ENCODE results near the gene PDCD4. TPM values are rescaled to one million over a fixed set of nuclear protein-coding genes. Genes with fewer than 3 reads are reported as not detected.

Gene PDCD4
- total RNA-seq, 1 donor from 2014 or later, result 77.9 TPM

DNA sequence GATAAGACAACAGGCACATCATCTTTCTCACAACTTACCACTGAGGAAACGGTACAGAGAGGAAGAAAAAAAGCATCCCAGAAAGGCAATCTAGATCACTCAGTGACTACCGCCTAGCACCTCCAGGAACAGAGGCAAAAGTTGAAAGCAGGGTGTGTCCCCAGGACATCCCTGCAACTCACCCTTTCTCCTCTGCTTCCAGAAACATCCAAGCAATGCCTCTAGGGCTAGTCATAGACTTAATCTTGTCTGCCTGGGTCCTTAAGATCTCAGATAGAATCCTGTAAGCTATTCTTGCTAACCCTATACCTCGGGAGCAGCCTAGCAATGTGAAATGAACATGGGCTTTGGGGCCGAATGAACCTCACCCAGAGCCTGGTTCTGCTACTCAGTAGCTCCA is 18.8 kb upstream of the PDCD4 start:
- no peaks in the 10 kb centered on the region for H3K36me3 ChIP-seq (ENCODE audit: control insufficient read depth, insufficient read depth, low read length)
- FAIRE-seq, result no peak
- peak; percentile 37 for DNase-seq (ENCODE audit: low read depth)
- H3K4me3 ChIP-seq (ENCODE audit: low read depth, low read length), result no peak overlapping the region
- H3K27me3 ChIP-seq (ENCODE audit: control insufficient read depth, insufficient read depth, low read length), result no peaks in the 10 kb centered on the region
- TF ChIP-seq CTCF (IDR thresholded peaks at IDR 0.05; ENCODE audit: insufficient read depth, low read length, severe bottlenecking), result no peak

GRCh38 chr10:110853921-110854605 is 17.7 kb upstream of the PDCD4 start:
- TF ChIP-seq CTCF (IDR thresholded peaks at IDR 0.05; ENCODE audit: insufficient read depth, low read length, severe bottlenecking), result no peak
- Histone ChIP-seq H3K27me3 (ENCODE audit: control insufficient read depth, insufficient read depth, low read length) (no peaks in the 10 kb centered on the region), H3K36me3 (ENCODE audit: control insufficient read depth, insufficient read depth, low read length) (no peaks in the 10 kb centered on the region), H3K4me3 (ENCODE audit: low read depth, low read length) (no peak overlapping the region)
- DNase-seq (ENCODE audit: low read depth) (no peak), FAIRE-seq (no peak)

GRCh38 chr10:110857265-110858171 is 14.2 kb upstream of the PDCD4 start:
- H3K36me3 ChIP-seq (ENCODE audit: control insufficient read depth, insufficient read depth, low read length), result no peaks in the 10 kb centered on the region
- H3K27me3 ChIP-seq (ENCODE audit: control insufficient read depth, insufficient read depth, low read length), result no peaks in the 10 kb centered on the region
- no peak overlapping the region for H3K4me3 ChIP-seq (ENCODE audit: low read depth, low read length)
- DNase-seq (ENCODE audit: low read depth) (peak; percentile 82), FAIRE-seq (no peak)
- peak; percentile 1 for TF ChIP-seq CTCF (IDR thresholded peaks at IDR 0.05; ENCODE audit: insufficient read depth, low read length, severe bottlenecking)

DNA sequence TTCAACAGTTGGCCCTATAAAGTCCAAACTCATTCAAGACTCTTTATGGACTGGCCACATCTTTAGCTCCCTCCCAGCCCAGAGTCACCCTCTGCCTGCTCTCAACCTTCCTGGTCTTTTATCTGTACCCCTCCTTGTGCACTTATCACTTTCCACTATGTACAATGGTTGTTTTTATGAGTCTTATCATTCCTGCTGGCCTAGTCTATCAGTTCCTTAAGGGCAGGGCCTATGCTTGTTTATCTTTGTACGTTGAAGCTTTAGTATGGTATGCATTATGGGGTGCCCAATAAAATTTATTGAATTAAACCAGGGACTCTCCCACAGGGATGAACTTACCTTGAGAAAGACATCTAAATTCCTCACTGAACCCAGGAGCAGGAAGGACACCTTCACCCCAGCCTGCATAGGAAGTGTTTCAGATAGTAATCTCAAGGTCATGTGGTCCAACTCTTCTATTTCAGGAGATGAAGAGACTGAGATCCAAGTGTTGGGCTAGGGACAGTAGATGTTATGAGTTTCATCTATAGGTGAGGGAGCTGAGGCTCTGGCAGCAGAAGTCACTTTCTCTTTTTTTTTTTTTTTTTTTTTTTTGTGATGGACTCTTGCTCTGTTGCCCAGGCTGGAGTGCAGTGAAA is 13.3 kb upstream of the PDCD4 start:
- DNase-seq (ENCODE audit: low read depth) (no peak), FAIRE-seq (no peak)
- no peaks in the 10 kb centered on the region for H3K36me3 ChIP-seq (ENCODE audit: control insufficient read depth, insufficient read depth, low read length)
- no peaks in the 10 kb centered on the region for H3K27me3 ChIP-seq (ENCODE audit: control insufficient read depth, insufficient read depth, low read length)
- TF ChIP-seq CTCF (IDR thresholded peaks at IDR 0.05; ENCODE audit: insufficient read depth, low read length, severe bottlenecking), result no peak
- H3K4me3 ChIP-seq (ENCODE audit: low read depth, low read length), result no peak overlapping the region

DNA sequence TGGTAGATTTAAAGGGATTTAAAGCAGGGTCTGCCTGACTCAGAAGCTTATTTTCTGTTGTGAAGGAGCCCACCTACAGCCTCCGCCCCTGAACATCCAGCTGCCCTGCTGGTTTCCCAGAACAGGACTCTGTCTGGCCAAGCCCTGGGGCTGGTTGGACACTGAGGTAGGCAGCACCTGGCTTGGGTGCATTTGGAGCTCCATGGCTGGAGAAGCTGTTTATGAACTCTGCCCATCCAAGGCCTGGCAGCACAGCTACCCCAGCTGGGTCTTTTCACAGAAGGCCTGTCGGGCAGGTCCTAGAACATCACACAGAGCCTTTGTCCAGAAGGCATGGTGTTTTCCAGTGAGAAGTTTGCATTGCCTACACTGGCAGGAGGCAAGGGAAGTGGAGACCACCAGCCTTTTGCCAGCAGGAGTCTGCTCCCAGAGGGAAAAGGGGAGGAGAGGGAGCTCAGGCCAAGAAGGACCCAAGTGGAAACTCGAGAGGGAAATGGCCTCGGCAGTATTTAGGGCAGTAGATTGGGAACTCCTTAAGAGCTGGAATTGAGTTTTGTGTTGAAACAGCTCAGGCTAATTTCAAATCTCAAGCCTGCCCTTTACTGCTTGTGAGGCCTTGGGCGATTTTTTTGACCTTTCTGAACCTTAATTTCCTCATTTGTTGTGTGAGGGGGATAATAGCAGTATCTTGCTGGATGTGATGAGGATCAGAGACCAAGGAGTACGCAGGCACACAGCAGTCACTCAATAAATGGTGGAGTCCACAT is 12.3 kb upstream of the PDCD4 start:
- TF ChIP-seq CTCF (IDR thresholded peaks at IDR 0.05; ENCODE audit: insufficient read depth, low read length, severe bottlenecking), result no peak
- no peak for FAIRE-seq
- H3K4me3 ChIP-seq (ENCODE audit: low read depth, low read length), result no peak overlapping the region
- no peaks in the 10 kb centered on the region for H3K36me3 ChIP-seq (ENCODE audit: control insufficient read depth, insufficient read depth, low read length)
- no peak for DNase-seq (ENCODE audit: low read depth)
- no peaks in the 10 kb centered on the region for H3K27me3 ChIP-seq (ENCODE audit: control insufficient read depth, insufficient read depth, low read length)

Data from bronchial epithelial cell (primary cell).